Measurements from ENCODE around the gene HK2.

Gene HK2

DNA sequence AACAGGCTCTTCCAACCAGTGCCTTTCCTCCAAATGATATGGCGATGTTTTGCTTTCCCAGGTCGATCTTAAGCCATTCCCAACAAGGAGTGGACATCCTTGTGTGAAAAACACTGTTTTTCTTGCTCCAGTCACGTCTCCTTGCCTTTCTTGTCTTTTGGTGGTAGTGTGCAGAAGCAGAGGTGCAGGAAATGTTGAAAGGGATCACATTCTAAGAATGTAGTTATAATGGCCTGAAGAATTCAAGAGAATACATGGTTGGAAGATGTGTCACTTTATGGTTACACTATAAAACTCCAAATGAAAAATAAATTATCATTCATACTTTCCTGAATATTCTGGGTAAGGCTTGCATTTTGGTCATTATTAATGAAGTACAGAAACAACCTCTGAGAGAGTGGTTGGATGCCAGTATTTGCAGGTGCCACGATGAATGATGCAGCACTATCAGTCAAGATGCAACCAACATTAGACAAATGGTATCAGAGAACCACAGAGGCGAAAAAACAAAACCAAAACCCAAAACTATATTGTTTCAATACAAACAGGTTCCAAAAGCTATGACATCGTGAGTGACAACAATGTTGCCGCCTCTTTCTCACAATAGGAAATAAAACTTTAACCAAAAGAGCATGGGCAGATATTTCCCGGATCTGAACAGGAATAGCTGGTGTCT, 97.0 kb downstream of the HK2 start:
- DNase-seq (ENCODE audit: low read depth) = no peak
- no peak overlapping the region for H3K4me3 ChIP-seq (ENCODE audit: low read depth, low read length)
- TF ChIP-seq MYC (IDR thresholded peaks at IDR 0.05; ENCODE audit: low read depth, low read length) = no peak
- TF ChIP-seq, protein P1, sequence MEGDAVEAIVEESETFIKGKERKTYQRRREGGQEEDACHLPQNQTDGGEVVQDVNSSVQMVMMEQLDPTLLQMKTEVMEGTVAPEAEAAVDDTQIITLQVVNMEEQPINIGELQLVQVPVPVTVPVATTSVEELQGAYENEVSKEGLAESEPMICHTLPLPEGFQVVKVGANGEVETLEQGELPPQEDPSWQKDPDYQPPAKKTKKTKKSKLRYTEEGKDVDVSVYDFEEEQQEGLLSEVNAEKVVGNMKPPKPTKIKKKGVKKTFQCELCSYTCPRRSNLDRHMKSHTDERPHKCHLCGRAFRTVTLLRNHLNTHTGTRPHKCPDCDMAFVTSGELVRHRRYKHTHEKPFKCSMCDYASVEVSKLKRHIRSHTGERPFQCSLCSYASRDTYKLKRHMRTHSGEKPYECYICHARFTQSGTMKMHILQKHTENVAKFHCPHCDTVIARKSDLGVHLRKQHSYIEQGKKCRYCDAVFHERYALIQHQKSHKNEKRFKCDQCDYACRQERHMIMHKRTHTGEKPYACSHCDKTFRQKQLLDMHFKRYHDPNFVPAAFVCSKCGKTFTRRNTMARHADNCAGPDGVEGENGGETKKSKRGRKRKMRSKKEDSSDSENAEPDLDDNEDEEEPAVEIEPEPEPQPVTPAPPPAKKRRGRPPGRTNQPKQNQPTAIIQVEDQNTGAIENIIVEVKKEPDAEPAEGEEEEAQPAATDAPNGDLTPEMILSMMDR (IDR thresholded peaks at IDR 0.05; ENCODE audit: low read depth, low read length) = no peak
- TF ChIP-seq, protein P2, sequence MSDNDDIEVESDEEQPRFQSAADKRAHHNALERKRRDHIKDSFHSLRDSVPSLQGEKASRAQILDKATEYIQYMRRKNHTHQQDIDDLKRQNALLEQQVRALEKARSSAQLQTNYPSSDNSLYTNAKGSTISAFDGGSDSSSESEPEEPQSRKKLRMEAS (IDR thresholded peaks at IDR 0.05; ENCODE audit: low read depth, low read length) = no peak
- TF ChIP-seq POLR2A (IDR thresholded peaks at IDR 0.05; ENCODE audit: extremely low read depth, insufficient read length) = no peak

DNA sequence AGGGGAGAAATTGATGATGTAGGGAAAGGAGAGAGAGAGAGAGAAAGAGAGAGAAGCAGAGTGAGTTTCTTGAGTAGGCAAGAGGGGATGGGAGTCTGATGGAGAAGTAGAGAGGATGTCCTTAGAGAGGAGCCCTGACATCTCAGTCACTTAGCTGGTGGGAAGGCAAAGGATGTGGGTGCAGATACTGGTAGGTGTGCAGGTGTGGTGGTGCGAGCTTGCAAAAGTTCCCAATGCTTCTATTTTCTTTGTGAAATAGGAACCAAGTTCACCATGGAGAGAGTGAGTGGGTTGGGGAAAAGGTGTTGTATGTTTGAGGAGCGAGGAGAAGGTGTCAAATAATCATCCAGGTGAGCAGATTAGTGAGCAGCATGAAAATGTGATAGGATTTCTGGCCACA, 98.0 kb downstream of the HK2 start:
- no peak overlapping the region for H3K4me3 ChIP-seq (ENCODE audit: low read depth, low read length)
- no peak for DNase-seq (ENCODE audit: low read depth)
- no peak for TF ChIP-seq MYC (IDR thresholded peaks at IDR 0.05; ENCODE audit: low read depth, low read length)

DNA sequence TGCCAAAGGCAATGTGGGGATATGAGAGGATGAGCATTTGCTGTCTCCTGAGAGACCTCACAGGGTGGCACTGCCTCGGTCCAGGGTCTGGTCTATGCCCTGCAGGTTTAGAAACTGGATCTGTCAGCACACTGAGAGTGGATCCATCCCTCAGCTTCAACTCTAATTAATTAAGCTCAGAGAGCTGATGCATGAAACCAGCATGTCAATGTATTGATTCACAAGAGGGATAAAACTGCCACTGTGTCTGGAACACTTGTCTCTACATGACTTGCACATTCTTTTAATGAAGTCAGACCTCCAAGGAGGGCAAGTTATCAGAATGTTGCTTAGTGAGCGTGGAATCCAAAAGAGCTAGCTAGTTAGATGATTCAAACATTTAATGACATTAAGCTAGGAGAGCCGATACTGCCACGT, 102.1 kb downstream of the HK2 start:
- TF ChIP-seq POLR2A (IDR thresholded peaks at IDR 0.05; ENCODE audit: extremely low read depth, insufficient read length) (no peak), MYC (IDR thresholded peaks at IDR 0.05; ENCODE audit: low read depth, low read length) (no peak)
- TF ChIP-seq, protein P2 (IDR thresholded peaks at IDR 0.05; ENCODE audit: low read depth, low read length) = no peak
- TF ChIP-seq, protein P1 (IDR thresholded peaks at IDR 0.05; ENCODE audit: low read depth, low read length) = no peak
- no peak overlapping the region for H3K4me3 ChIP-seq (ENCODE audit: low read depth, low read length)
- no peak for DNase-seq (ENCODE audit: low read depth)

DNA sequence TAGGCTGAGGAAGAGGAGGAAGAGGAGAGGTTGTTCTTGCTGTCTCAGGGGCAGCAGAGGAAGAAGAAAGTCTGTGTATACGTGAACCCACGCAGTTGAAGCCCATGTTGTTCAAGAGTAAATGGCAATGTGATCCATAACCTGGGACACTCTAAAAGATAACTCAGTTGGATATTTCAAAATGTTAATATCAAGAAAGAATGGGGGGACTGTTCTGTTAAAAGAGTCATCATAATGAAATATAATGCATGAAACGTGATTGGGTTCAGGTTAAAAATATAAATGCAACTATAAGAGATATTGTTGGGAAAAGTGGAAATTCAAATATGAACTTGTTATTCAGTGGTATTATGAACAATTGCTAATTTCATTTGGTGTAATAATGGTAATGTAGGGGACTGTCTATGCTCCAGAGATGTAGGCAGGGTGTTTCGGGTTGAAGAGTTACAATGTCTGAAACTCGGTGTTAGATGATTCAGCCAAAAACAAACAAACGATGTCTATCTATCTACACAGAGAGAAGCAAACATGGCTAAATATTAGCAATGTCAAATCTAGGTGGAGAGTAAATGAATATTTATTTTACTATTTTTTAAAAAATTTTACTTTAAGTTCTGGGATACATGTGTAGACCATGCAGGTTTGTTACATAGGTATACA, 103.4 kb downstream of the HK2 start:
- no peak overlapping the region for H3K4me3 ChIP-seq (ENCODE audit: low read depth, low read length)
- no peak for DNase-seq (ENCODE audit: low read depth)
- no peak for TF ChIP-seq MYC (IDR thresholded peaks at IDR 0.05; ENCODE audit: low read depth, low read length)

DNA sequence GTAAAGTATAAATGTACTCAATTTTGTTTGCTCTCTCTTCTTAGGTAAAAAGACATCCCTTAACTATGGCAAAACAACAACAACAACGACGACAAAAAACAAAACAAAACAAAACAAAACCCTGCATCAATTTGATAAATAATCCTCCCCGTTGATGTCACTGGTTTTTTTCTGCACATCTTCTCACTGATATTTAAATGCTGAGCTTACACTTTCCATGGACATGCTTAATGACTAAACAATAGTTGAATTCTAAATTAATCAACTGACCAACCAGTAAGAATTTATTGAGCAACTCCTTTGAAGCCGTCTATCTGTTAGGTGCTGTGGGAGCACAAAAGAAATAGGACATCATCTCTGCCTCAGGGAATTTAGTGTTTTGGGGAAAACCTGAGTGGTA, 104.3 kb downstream of the HK2 start:
- no peak overlapping the region for H3K4me3 ChIP-seq (ENCODE audit: low read depth, low read length)
- TF ChIP-seq MYC (IDR thresholded peaks at IDR 0.05; ENCODE audit: low read depth, low read length) (no peak), POLR2A (IDR thresholded peaks at IDR 0.05; ENCODE audit: extremely low read depth, insufficient read length) (no peak)
- TF ChIP-seq, protein P2 (IDR thresholded peaks at IDR 0.05; ENCODE audit: low read depth, low read length) = no peak
- TF ChIP-seq, protein P1 (IDR thresholded peaks at IDR 0.05; ENCODE audit: low read depth, low read length) = no peak
- no peak for DNase-seq (ENCODE audit: low read depth)

DNA sequence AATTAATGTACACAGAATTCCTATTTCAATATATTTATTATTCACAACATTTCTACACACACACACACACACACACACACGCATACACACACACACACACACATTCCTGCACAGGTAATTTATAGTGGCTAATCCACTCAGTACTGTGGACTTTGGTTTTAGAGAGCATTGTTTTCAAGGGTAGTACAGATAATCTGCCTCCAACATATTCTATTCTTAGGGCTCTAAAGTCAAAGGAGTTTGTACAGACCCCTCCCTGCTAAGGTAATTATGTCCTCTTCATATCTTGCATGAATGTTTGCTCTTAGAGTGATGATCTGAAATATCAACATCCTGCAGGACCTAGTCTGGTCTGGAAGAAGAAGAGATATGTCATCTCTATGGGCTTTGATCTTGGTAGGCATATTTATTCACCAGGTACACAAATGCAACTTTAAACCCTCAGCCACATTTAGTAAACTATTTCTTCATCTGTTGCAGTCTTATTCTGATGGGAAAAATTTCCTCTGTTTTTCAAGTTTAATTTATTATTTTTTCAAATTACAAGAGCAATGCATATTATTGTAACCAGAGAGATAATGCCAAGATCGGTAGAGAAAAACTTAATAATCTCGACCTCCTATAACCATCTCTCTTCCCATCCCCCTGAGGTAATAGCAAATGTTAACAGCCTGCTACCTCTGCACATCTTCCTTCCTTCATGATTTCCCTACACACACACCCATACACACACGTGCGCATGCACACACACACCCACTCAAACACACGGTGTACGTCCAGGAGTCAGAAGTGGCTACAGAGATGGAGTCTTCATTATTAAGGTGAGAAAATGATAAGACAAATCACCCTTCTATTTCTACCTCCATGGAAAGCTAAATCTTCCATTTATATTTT, 106.2 kb downstream of the HK2 start:
- DNase-seq (ENCODE audit: low read depth) = no peak
- no peak overlapping the region for H3K4me3 ChIP-seq (ENCODE audit: low read depth, low read length)
- TF ChIP-seq, protein P2 (IDR thresholded peaks at IDR 0.05; ENCODE audit: low read depth, low read length) = no peak
- TF ChIP-seq POLR2A (IDR thresholded peaks at IDR 0.05; ENCODE audit: extremely low read depth, insufficient read length) (no peak), MYC (IDR thresholded peaks at IDR 0.05; ENCODE audit: low read depth, low read length) (no peak)
- TF ChIP-seq, protein P1 (IDR thresholded peaks at IDR 0.05; ENCODE audit: low read depth, low read length) = no peak

Data from NB4 (cell line).